OCI-LY1 (cell line): Measurements from ENCODE around the gene CFAP65.

Experiments used
- EZH2 ChIP-seq: fragments of 200-600 bp; sonication (generic), shearing (Covaris generic); IDR thresholded peaks from 2 replicates; pipeline ENCODE4 v1.8.0; 2017; ENCODE audit warnings: borderline replicate concordance, mixed run types, mild to moderate bottlenecking, antibody characterized with exemption, low read length, moderate library complexity, mixed read lengths
- TF ChIP-seq, protein P1 (sequence below): fragments of 200-600 bp; sonication (generic), shearing (Covaris generic); IDR thresholded peaks from 2 replicates; pipeline ENCODE4 v1.5.1; 2017; ENCODE audit warnings: mild to moderate bottlenecking, antibody characterized with exemption, low read length, moderate library complexity, mixed read lengths

- TF ChIP-seq, protein P1, sequence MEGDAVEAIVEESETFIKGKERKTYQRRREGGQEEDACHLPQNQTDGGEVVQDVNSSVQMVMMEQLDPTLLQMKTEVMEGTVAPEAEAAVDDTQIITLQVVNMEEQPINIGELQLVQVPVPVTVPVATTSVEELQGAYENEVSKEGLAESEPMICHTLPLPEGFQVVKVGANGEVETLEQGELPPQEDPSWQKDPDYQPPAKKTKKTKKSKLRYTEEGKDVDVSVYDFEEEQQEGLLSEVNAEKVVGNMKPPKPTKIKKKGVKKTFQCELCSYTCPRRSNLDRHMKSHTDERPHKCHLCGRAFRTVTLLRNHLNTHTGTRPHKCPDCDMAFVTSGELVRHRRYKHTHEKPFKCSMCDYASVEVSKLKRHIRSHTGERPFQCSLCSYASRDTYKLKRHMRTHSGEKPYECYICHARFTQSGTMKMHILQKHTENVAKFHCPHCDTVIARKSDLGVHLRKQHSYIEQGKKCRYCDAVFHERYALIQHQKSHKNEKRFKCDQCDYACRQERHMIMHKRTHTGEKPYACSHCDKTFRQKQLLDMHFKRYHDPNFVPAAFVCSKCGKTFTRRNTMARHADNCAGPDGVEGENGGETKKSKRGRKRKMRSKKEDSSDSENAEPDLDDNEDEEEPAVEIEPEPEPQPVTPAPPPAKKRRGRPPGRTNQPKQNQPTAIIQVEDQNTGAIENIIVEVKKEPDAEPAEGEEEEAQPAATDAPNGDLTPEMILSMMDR: no peak
- no peak for TF ChIP-seq EZH2
Measured at GRCh38 chr2:218985021-218985324, 56.3 kb downstream of the CFAP65 start, which contains the start of gene FEV.
